ENCODE data around the gene HOXC10.

GRCh38 chr12:53952335-53952694 lies 32.6 kb upstream of the HOXC10 start:
- TF ChIP-seq CTCF (IDR thresholded peaks at IDR 0.05 in 4 of 5, conservative IDR thresholded peaks at IDR 0.05 in 1 of 5) (no peak), POLR2A (IDR thresholded peaks at IDR 0.05) (no peak)

Data from gastrocnemius medialis (tissue), 4 donors.